ENCODE measurements around the gene ABHD3. TPM values are rescaled to one million over a fixed set of nuclear protein-coding genes. Genes with fewer than 3 reads are reported as not detected.

ABHD3 gene
- total and polyA plus RNA-seq, 2 donors (not counting 3 experiments of a cell fraction or from before 2014, with no cell fraction given), result 6.3 to 14.9 TPM

- ChIA-PET POLR2A (no interaction called here), CTCF (interaction anchor here (0.7 kb wide), 1 partner anchor 335 kb away, joined by 3 read pairs; no protein-coding TSS in a partner anchor)
- Histone ChIP-seq H3K9ac (replicated peaks; ENCODE audit: extremely low read depth, insufficient read depth, low read length) (no peak overlapping the region), H3K4me1 (ENCODE audit: control insufficient read depth, extremely low read depth, insufficient read depth, low read length) (no peaks in the 10 kb centered on the region), H3K79me2 (ENCODE audit: control insufficient read depth, insufficient read depth, low read length) (no peaks in the 10 kb centered on the region), H3K9me1 (replicated peaks; ENCODE audit: control insufficient read depth, extremely low read depth, insufficient read depth, low read length) (no peaks in the 10 kb centered on the region), H3K4me2 (ENCODE audit: insufficient read depth, low read length) (no peak overlapping the region), H3K36me3 (ENCODE audit: control insufficient read depth in 2 of 2, extremely low read depth in 1 of 2, insufficient read depth in 2 of 2, low read length in 2 of 2) (no peaks in the 10 kb centered on the region), H4K20me1 (replicated peaks; ENCODE audit: control insufficient read depth, extremely low read depth, insufficient read depth, low read length) (no peaks in the 10 kb centered on the region), H3K27me3 (ENCODE audit: control insufficient read depth in 2 of 2, insufficient read depth in 2 of 2, low read length in 2 of 2) (peaks cover 0 to 6% of the 10 kb centered on the region in 2 experiments), H3K4me3 (replicated peaks in 1 of 3; ENCODE audit: insufficient read depth in 1 of 3, low read depth in 1 of 3, low read length in 3 of 3) (no peak overlapping the region), H2AFZ (ENCODE audit: low read depth, low read length) (no peak overlapping the region), H3K9me3 (replicated peaks; ENCODE audit: control insufficient read depth, insufficient read depth, low read length) (no peaks in the 10 kb centered on the region), H3K27ac (ENCODE audit: insufficient read depth, low read depth, low read length) (no peak overlapping the region)
- no peak for TF ChIP-seq MYC (IDR thresholded peaks at IDR 0.05; ENCODE audit: low read depth, low read length)
- no peak for TF ChIP-seq EZH2 (IDR thresholded peaks at IDR 0.05; ENCODE audit: borderline replicate concordance, low read depth, low read length, severe bottlenecking)
- TF ChIP-seq FOS (IDR thresholded peaks at IDR 0.05; ENCODE audit: borderline replicate concordance, insufficient read depth, low read length), result no peak
- no peak for TF ChIP-seq GATA2 (IDR thresholded peaks at IDR 0.05; ENCODE audit: insufficient read depth, insufficient read length, low read depth, low read length)
- no peak for TF ChIP-seq CTCF (IDR thresholded peaks at IDR 0.05; ENCODE audit: extremely low read depth in 1 of 2, insufficient read depth in 1 of 2, low read depth in 1 of 2, low read length in 2 of 2)
- TF ChIP-seq POLR2AphosphoS5 (IDR thresholded peaks at IDR 0.05; ENCODE audit: insufficient read depth, low read depth, low read length), result no peak
- TF ChIP-seq JUN (IDR thresholded peaks at IDR 0.05; ENCODE audit: borderline replicate concordance, insufficient read depth, insufficient read length, low read depth), result no peak
- no peak for TF ChIP-seq MAX (IDR thresholded peaks at IDR 0.05; ENCODE audit: insufficient read depth, insufficient read length)
- TF ChIP-seq POLR2A (IDR thresholded peaks at IDR 0.05; ENCODE audit: low read depth, low read length), result no peak
- DNase-seq (ENCODE audit: low read depth, low spot score) (no peak), FAIRE-seq (no peak)
- intact Hi-C loops (cut with micrococcal nuclease) (no loop called here), dilution Hi-C loops (cut with MboI; ENCODE audit: extremely low pct_ligation_motif_present, low sequenced_read_pairs) (no loop called here)
- no TSS peak for BruUV-seq (replicated peaks)
Measured at GRCh38 chr18:21725201-21725600, 20.6 kb upstream of the ABHD3 start.

Data from endothelial cell of umbilical vein (primary cell).